GM23338 (cell line): Measurements from ENCODE around the gene TAF12. TPM values are rescaled to one million over a fixed set of nuclear protein-coding genes. Genes with fewer than 3 reads are reported as not detected.

Experiments used
- CREB1 ChIP-seq: fragments of 250-450 bp; sonication (Bioruptor Pico); IDR thresholded peaks from 2 replicates; pipeline ENCODE4 v1.5.0; 2020; ENCODE audit warnings: low read depth, mild to moderate bottlenecking, moderate library complexity
- JUNB ChIP-seq: IDR thresholded peaks from one replicate; pipeline ENCODE4 v1.6.1; 2016; ENCODE audit warnings: antibody characterized with exemption; ENCODE audit not compliant: unreplicated experiment
- STAT1 ChIP-seq: IDR thresholded peaks from one replicate; pipeline ENCODE4 v1.6.1; 2016; ENCODE audit warnings: antibody characterized with exemption; ENCODE audit not compliant: unreplicated experiment
- ZNF114 ChIP-seq: fragments of 250-450 bp; sonication (Bioruptor Pico); IDR thresholded peaks from 2 replicates; pipeline ENCODE4 v1.5.0; 2020; ENCODE audit warnings: mild to moderate bottlenecking, moderate library complexity
- ZNF331 ChIP-seq: fragments of 250-450 bp; sonication (Bioruptor Pico); IDR thresholded peaks from 2 replicates; pipeline ENCODE4 v1.5.0; 2020; ENCODE audit warnings: low read depth, mild to moderate bottlenecking, moderate library complexity
- polyA plus RNA-seq: library from polyadenylated mRNA; unstranded; fragments of >200 nt; fragmentation: Nextera tagmentation; extraction: Ambion mirVana; gene quantifications from 2 replicates; pipeline ENCODE4 v1.2.1, GENCODE V29; 2016
- small RNA-seq: library from RNA; depleted of rRNA; stranded (forward); fragments of <200 nt; gene quantifications from one replicate; pipeline ENCODE3, GENCODE V24; 2014; ENCODE audit warnings: low replicate concordance
- total RNA-seq: library from RNA; depleted of rRNA; stranded (reverse); fragments of >200 nt; shearing (Covaris generic); gene quantifications from 2 replicates; pipeline ENCODE4 v1.2.3, GENCODE V29; 2014; rRNA removed
- TF ChIP-seq, protein P1 (sequence below), 2 experiments: fragments of 200-600 bp in 1 of 2; sonication (generic) in 1 of 2; conservative IDR thresholded peaks; 2 replicates each; pipeline versions ENCODE4 v1.5.1 to v1.6.1; 2016 to 2017; ENCODE audit warnings: antibody characterized with exemption in 2 of 2, low read depth in 2 of 2, mild to moderate bottlenecking in 2 of 2, moderate library complexity in 1 of 2
- TF ChIP-seq, protein P2 (sequence below): IDR thresholded peaks from one replicate; pipeline ENCODE4 v1.6.1; 2018; ENCODE audit warnings: antibody characterized with exemption; ENCODE audit not compliant: unreplicated experiment

Gene TAF12
- total and polyA plus RNA-seq, 2 experiments from 2014 or later, result 15.2 to 46.8 TPM

DNA sequence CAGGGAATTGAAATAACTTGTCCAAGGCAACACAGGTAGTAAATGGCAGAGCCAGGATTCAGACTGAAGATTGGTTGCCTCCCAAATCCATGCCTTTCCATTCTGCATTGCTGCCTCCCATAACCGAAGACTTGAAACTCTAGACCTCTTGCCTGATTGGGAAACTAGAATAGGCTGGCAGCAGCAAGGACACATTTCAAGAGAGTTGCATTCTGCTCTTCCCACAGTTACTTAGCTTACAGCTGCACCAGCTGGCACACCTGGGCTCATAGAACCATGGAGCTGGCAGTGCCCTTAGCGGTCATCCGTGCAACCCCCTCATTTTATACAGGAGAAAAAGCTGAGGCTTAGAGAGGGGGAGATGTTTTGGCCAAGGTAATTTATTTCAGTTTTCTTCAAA, 82.0 kb downstream of the TAF12 start (continued):
- no peak for TF ChIP-seq CREB1
- TF ChIP-seq STAT1, result no peak
- no peak for TF ChIP-seq ZNF331 (CRISPR knock-in tag)
- no peak for TF ChIP-seq ZNF114 (CRISPR knock-in tag)
- TF ChIP-seq, protein P1, sequence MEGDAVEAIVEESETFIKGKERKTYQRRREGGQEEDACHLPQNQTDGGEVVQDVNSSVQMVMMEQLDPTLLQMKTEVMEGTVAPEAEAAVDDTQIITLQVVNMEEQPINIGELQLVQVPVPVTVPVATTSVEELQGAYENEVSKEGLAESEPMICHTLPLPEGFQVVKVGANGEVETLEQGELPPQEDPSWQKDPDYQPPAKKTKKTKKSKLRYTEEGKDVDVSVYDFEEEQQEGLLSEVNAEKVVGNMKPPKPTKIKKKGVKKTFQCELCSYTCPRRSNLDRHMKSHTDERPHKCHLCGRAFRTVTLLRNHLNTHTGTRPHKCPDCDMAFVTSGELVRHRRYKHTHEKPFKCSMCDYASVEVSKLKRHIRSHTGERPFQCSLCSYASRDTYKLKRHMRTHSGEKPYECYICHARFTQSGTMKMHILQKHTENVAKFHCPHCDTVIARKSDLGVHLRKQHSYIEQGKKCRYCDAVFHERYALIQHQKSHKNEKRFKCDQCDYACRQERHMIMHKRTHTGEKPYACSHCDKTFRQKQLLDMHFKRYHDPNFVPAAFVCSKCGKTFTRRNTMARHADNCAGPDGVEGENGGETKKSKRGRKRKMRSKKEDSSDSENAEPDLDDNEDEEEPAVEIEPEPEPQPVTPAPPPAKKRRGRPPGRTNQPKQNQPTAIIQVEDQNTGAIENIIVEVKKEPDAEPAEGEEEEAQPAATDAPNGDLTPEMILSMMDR (conservative IDR thresholded peaks at IDR 0.05; ENCODE audit: low read depth in 2 of 2), result no peak
- TF ChIP-seq, protein P2, sequence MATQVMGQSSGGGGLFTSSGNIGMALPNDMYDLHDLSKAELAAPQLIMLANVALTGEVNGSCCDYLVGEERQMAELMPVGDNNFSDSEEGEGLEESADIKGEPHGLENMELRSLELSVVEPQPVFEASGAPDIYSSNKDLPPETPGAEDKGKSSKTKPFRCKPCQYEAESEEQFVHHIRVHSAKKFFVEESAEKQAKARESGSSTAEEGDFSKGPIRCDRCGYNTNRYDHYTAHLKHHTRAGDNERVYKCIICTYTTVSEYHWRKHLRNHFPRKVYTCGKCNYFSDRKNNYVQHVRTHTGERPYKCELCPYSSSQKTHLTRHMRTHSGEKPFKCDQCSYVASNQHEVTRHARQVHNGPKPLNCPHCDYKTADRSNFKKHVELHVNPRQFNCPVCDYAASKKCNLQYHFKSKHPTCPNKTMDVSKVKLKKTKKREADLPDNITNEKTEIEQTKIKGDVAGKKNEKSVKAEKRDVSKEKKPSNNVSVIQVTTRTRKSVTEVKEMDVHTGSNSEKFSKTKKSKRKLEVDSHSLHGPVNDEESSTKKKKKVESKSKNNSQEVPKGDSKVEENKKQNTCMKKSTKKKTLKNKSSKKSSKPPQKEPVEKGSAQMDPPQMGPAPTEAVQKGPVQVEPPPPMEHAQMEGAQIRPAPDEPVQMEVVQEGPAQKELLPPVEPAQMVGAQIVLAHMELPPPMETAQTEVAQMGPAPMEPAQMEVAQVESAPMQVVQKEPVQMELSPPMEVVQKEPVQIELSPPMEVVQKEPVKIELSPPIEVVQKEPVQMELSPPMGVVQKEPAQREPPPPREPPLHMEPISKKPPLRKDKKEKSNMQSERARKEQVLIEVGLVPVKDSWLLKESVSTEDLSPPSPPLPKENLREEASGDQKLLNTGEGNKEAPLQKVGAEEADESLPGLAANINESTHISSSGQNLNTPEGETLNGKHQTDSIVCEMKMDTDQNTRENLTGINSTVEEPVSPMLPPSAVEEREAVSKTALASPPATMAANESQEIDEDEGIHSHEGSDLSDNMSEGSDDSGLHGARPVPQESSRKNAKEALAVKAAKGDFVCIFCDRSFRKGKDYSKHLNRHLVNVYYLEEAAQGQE, result no peak
- no peak for TF ChIP-seq JUNB

Small RNA genes lying within 50 kb of the gene (small RNA-seq; reads per million reads assigned to genes)
- gene RF00422 (not detected), gene RNU11 (not detected), gene SNORA16A (not detected), gene SNORA44 (not detected), gene SNORA61 (not detected), gene SNORD99 (22,531 reads per million, percentile 100 among the genes with 10 or more reads in this experiment)

Other genes starting within 250 kb of the TAF12 start
- 88.8 and 97.4 TPM in 2 replicates for gene RCC1, start 137.0 kb downstream of the TAF12 start, total RNA-seq
- 35.6 and 36.9 TPM in 2 replicates for gene RCC1, start 137.0 kb downstream of the TAF12 start, polyA plus RNA-seq
- gene TRNAU1AP, start 90.0 kb downstream of the TAF12 start, total RNA-seq, result 13.0 and 20.3 TPM in 2 replicates
- gene TRNAU1AP, start 90.0 kb downstream of the TAF12 start, polyA plus RNA-seq, result 39.2 and 42.1 TPM in 2 replicates
- gene RAB42, start 50.8 kb downstream of the TAF12 start, total RNA-seq, result 17.7 and 22.5 TPM in 2 replicates
- 12.4 and 13.0 TPM in 2 replicates for gene RAB42, start 50.8 kb downstream of the TAF12 start, polyA plus RNA-seq
- gene RNU11, start 5.5 kb upstream of the TAF12 start, total RNA-seq, result not detected in 2 replicates
- gene RNU11, start 5.5 kb upstream of the TAF12 start, polyA plus RNA-seq, result not detected in 2 replicates
- gene GMEB1, start 25.7 kb upstream of the TAF12 start, total RNA-seq, result 20.2 and 22.0 TPM in 2 replicates
- 9.3 and 13.3 TPM in 2 replicates for gene GMEB1, start 25.7 kb upstream of the TAF12 start, polyA plus RNA-seq
- gene YTHDF2, start 93.9 kb upstream of the TAF12 start, total RNA-seq, result 150 and 169 TPM in 2 replicates
- gene YTHDF2, start 93.9 kb upstream of the TAF12 start, polyA plus RNA-seq, result 123 and 130 TPM in 2 replicates
- gene OPRD1, start 169.1 kb upstream of the TAF12 start, total RNA-seq, result 2.3 and 3.6 TPM in 2 replicates
- 0.55 and 1.3 TPM in 2 replicates for gene OPRD1, start 169.1 kb upstream of the TAF12 start, polyA plus RNA-seq